HepG2 (cell line): ENCODE measurements around the gene EEFSEC. TPM values are rescaled to one million over a fixed set of nuclear protein-coding genes. Genes with fewer than 3 reads are reported as not detected.

ENCODE experiments used
- CREB1 ChIP-seq, 2 experiments: fragments of 450-650 bp in 1 of 2; IDR thresholded peaks; 2 replicates each; pipeline ENCODE4 v1.6.1; 2016 to 2017; ENCODE audit warnings: control low read depth in 1 of 2, mild to moderate bottlenecking in 1 of 2, missing compliant biosample characterization in 1 of 2, missing genetic modification characterization in 1 of 2
- GATAD1 ChIP-seq: IDR thresholded peaks from 2 replicates; pipeline ENCODE4 v1.6.1; 2016; ENCODE audit warnings: missing genetic modification reagents, missing compliant biosample characterization
- HINFP ChIP-seq: sonication (generic); formaldehyde crosslinking; IDR thresholded peaks from 2 replicates; pipeline ENCODE4 v1.4.0; 2020; ENCODE audit warnings: low read depth, mild to moderate bottlenecking, missing genetic modification reagents
- HNRNPUL1 ChIP-seq: fragments of 200-400 bp; formaldehyde crosslinking; IDR thresholded peaks from 2 replicates; pipeline ENCODE4 v1.6.1; 2017; ENCODE audit warnings: low read depth, mild to moderate bottlenecking, low read length, moderate library complexity
- IRF9 ChIP-seq: sonication (generic); formaldehyde crosslinking; IDR thresholded peaks from 2 replicates; pipeline ENCODE4 v1.8.0; 2022; ENCODE audit warnings: missing genetic modification reagents, mild to moderate bottlenecking, borderline replicate concordance
- KAT7 ChIP-seq: IDR thresholded peaks from 2 replicates; pipeline ENCODE4 v1.6.1; 2018; ENCODE audit warnings: borderline replicate concordance, missing compliant biosample characterization
- LCORL ChIP-seq, 2 experiments: fragments of 450-650 bp in 1 of 2; sonication (generic) in 1 of 2; formaldehyde crosslinking in 1 of 2; IDR thresholded peaks; 2 replicates each; pipeline versions ENCODE4 v1.5.0 to v1.6.1; 2017 to 2020; ENCODE audit warnings: antibody characterized with exemption in 1 of 2, missing genetic modification reagents in 1 of 2
- MAZ ChIP-seq, 2 experiments: sonication (generic) in 1 of 2; formaldehyde crosslinking in 1 of 2; IDR thresholded peaks; 2 replicates each; pipeline versions ENCODE4 v1.5.0 to v1.6.1; 2012 to 2020; ENCODE audit warnings: low read depth in 2 of 2, mild to moderate bottlenecking in 2 of 2, borderline replicate concordance in 1 of 2, improper control_type of control experiment in 1 of 2, low read length in 1 of 2, missing genetic modification reagents in 1 of 2, moderate library complexity in 1 of 2
- SALL2 ChIP-seq: sonication (generic); formaldehyde crosslinking; IDR thresholded peaks from 2 replicates; pipeline ENCODE4 v1.8.1; 2023; ENCODE audit warnings: mild to moderate bottlenecking, missing genetic modification reagents, inconsistent platforms
- ZMYM4 ChIP-seq: sonication (generic); formaldehyde crosslinking; IDR thresholded peaks from 2 replicates; pipeline ENCODE4 v1.8.1; 2023; ENCODE audit warnings: mild to moderate bottlenecking, missing genetic modification reagents
- ZNF552 ChIP-seq: sonication (generic); formaldehyde crosslinking; IDR thresholded peaks from 2 replicates; pipeline ENCODE4 v1.9.0; 2022; ENCODE audit warnings: missing genetic modification reagents, mild to moderate bottlenecking, borderline replicate concordance
- ZNF788 ChIP-seq: sonication (generic); formaldehyde crosslinking; IDR thresholded peaks from 2 replicates; pipeline ENCODE4 v1.5.0; 2020; ENCODE audit warnings: mild to moderate bottlenecking, missing genetic modification reagents, borderline replicate concordance
- polyA plus RNA-seq, 8 experiments: library from polyadenylated mRNA; depleted of rRNA in 3 of 8; stranded (reverse) in 7 of 8; unstranded in 1 of 8; fragments of >200 nt; fragmentation: Illumina TruSeq in 4 of 8; extraction: Trizol in 4 of 8; gene quantifications; 2 replicates each; pipeline versions ENCODE4 v1.2.1 to v1.2.3, GENCODE V29; 2011 to 2016; ENCODE audit warnings: low read depth in 4 of 8, missing spikeins in 1 of 8, mixed read lengths in 1 of 8; ENCODE audit not compliant: insufficient read depth in 1 of 8
- total RNA-seq, 5 experiments: library from RNA; depleted of rRNA; stranded (reverse); fragments of >200 nt; fragmentation: Illumina TruSeq; extraction: Trizol; gene quantifications; 2 replicates each; pipeline ENCODE4 v1.2.3, GENCODE V29; 2016; ENCODE audit warnings: low read depth in 1 of 5
- TF ChIP-seq, protein P1 (sequence below), 2 experiments: sonication (generic) in 1 of 2; formaldehyde crosslinking in 1 of 2; IDR thresholded peaks; 2 replicates each; pipeline versions ENCODE4 v1.4.0 to v1.6.1; 2018 to 2020; ENCODE audit warnings: missing genetic modification reagents in 2 of 2, borderline replicate concordance in 1 of 2, low read depth in 1 of 2, mild to moderate bottlenecking in 1 of 2, missing biosample characterization in 1 of 2
- TF ChIP-seq, protein P2 (sequence below): sonication (generic); formaldehyde crosslinking; IDR thresholded peaks from 2 replicates; pipeline ENCODE4 v1.5.0; 2020; ENCODE audit warnings: mild to moderate bottlenecking, missing genetic modification reagents, borderline replicate concordance
- TF ChIP-seq, protein P3 (sequence below): sonication (generic); formaldehyde crosslinking; IDR thresholded peaks from 2 replicates; pipeline ENCODE4 v1.5.0; 2020; ENCODE audit warnings: missing genetic modification reagents

EEFSEC gene
- total and polyA plus RNA-seq, 2 of the 13 experiments (the other 11 are each of a cell fraction or from before 2014, with no cell fraction given), result 6.4 to 24.2 TPM

GRCh38 chr3:128151758-128152274 is 1.5 kb upstream of the EEFSEC start (continued):
- TF ChIP-seq HINFP (CRISPR knock-in tag), result 0 out of 2 replicates have a peak, but pooled peaks have one; percentile 35
- TF ChIP-seq ZNF552 (CRISPR knock-in tag), result no peak
- peak; percentile 84; the same call in 1 of the 2 replicates for TF ChIP-seq ZNF788 (CRISPR knock-in tag)
- TF ChIP-seq CREB1 (IDR thresholded peaks at IDR 0.05), result no peak
- peak; percentile 64; the same call in 1 of the 2 replicates for TF ChIP-seq CREB1 (CRISPR knock-in tag; IDR thresholded peaks at IDR 0.05)
- TF ChIP-seq HNRNPUL1, result no peak
- TF ChIP-seq IRF9 (CRISPR knock-in tag), result no peak
- no peak for TF ChIP-seq MAZ (IDR thresholded peaks at IDR 0.05; ENCODE audit: borderline replicate concordance, low read depth, low read length)
- TF ChIP-seq MAZ (CRISPR knock-in tag; IDR thresholded peaks at IDR 0.05; ENCODE audit: low read depth), result 0 out of 2 replicates have a peak, but pooled peaks have one; percentile 41
- TF ChIP-seq, protein P1, sequence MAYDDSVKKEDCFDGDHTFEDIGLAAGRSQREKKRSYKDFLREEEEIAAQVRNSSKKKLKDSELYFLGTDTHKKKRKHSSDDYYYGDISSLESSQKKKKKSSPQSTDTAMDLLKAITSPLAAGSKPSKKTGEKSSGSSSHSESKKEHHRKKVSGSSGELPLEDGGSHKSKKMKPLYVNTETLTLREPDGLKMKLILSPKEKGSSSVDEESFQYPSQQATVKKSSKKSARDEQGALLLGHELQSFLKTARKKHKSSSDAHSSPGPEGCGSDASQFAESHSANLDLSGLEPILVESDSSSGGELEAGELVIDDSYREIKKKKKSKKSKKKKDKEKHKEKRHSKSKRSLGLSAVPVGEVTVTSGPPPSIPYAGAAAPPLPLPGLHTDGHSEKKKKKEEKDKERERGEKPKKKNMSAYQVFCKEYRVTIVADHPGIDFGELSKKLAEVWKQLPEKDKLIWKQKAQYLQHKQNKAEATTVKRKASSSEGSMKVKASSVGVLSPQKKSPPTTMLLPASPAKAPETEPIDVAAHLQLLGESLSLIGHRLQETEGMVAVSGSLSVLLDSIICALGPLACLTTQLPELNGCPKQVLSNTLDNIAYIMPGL (CRISPR knock-in tag; IDR thresholded peaks at IDR 0.05; ENCODE audit: borderline replicate concordance in 1 of 2, low read depth in 1 of 2), result peak in 1 of 2 experiments; percentile 74; a peak in 1 of 4 replicates
- peak; percentile 89 for TF ChIP-seq ZMYM4 (CRISPR knock-in tag)
- no peak for TF ChIP-seq LCORL (IDR thresholded peaks at IDR 0.05)
- TF ChIP-seq LCORL (CRISPR knock-in tag; IDR thresholded peaks at IDR 0.05), result peak; percentile 73; the same call in 1 of the 2 replicates
- peak; percentile 44; the same call in 1 of the 2 replicates for TF ChIP-seq SALL2 (CRISPR knock-in tag)
- peak; percentile 82 for TF ChIP-seq GATAD1 (CRISPR knock-in tag)
- TF ChIP-seq, protein P2, sequence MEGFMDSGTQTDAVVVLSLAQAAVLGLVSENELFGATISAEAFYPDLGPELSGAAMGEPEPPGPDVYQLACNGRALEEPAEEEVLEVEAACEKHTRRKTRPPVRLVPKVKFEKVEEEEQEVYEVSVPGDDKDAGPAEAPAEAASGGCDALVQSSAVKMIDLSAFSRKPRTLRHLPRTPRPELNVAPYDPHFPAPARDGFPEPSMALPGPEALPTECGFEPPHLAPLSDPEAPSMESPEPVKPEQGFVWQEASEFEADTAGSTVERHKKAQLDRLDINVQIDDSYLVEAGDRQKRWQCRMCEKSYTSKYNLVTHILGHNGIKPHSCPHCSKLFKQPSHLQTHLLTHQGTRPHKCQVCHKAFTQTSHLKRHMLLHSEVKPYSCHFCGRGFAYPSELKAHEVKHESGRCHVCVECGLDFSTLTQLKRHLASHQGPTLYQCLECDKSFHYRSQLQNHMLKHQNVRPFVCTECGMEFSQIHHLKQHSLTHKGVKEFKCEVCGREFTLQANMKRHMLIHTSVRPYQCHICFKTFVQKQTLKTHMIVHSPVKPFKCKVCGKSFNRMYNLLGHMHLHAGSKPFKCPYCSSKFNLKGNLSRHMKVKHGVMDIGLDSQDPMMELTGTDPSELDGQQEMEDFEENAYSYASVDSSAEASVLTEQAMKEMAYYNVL (CRISPR knock-in tag), result peak; percentile 70; the same call in 1 of the 2 replicates
- TF ChIP-seq, protein P3, sequence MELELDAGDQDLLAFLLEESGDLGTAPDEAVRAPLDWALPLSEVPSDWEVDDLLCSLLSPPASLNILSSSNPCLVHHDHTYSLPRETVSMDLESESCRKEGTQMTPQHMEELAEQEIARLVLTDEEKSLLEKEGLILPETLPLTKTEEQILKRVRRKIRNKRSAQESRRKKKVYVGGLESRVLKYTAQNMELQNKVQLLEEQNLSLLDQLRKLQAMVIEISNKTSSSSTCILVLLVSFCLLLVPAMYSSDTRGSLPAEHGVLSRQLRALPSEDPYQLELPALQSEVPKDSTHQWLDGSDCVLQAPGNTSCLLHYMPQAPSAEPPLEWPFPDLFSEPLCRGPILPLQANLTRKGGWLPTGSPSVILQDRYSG (CRISPR knock-in tag), result no peak; the same call in 1 of the 2 replicates
- 0 out of 2 replicates have a peak, but pooled peaks have one; percentile 37 for TF ChIP-seq KAT7
